Activated CD4-positive, alpha-beta memory T cell treated with anti-CD3 and anti-CD28 coated beads, Interleukin-2, amount 10 ng/mL, durations not matched to agents 7 days and 5 days (primary cell): ENCODE results near the gene NECTIN1. TPM values are rescaled to one million over a fixed set of nuclear protein-coding genes. Genes with fewer than 3 reads are reported as not detected.

Experiments used
- CTCF ChIA-PET: fragments of 350-600 bp; sonication (Branson Sonifier 250); formaldehyde crosslinking; loops from one replicate; lab custom pipeline; 2021; ENCODE audit warnings: antibody characterized with exemption, inconsistent platforms; lab: Charles Lee
- POLR2A ChIA-PET: fragments of 350-600 bp; sonication (Branson Sonifier 250); formaldehyde crosslinking; loops from one replicate; lab custom pipeline; 2021; ENCODE audit warnings: antibody characterized with exemption; lab: Charles Lee
- DNase-seq: peaks from one replicate; pipeline ENCODE4 v3.0.0-alpha.2; 2020
- H3K27ac Mint-ChIP-seq: one replicate; pipeline ENCODE4 v1.8.0; 2021; ENCODE audit warnings: mild to moderate bottlenecking, mixed read lengths
- H3K27me3 Mint-ChIP-seq: one replicate; pipeline ENCODE4 v1.8.0; 2021; ENCODE audit warnings: mixed read lengths
- H3K36me3 Mint-ChIP-seq: one replicate; pipeline ENCODE4 v1.8.0; 2021; ENCODE audit warnings: low read depth, mixed read lengths
- H3K4me1 Mint-ChIP-seq: one replicate; pipeline ENCODE4 v1.8.0; 2021; ENCODE audit warnings: mixed read lengths
- H3K4me3 Mint-ChIP-seq: one replicate; pipeline ENCODE4 v1.8.0; 2021; ENCODE audit warnings: mild to moderate bottlenecking, mixed read lengths
- H3K9me3 Mint-ChIP-seq: one replicate; pipeline ENCODE4 v1.8.0; 2021; ENCODE audit warnings: mixed read lengths
- total RNA-seq, 2 experiments: library from RNA; stranded (reverse); gene quantifications; one replicate each; pipeline ENCODE4 v1.2.3, GENCODE V29; 2021

Gene NECTIN1
- total RNA-seq, 2 experiments from 2014 or later = 1.7 to 1.9 TPM

DNA sequence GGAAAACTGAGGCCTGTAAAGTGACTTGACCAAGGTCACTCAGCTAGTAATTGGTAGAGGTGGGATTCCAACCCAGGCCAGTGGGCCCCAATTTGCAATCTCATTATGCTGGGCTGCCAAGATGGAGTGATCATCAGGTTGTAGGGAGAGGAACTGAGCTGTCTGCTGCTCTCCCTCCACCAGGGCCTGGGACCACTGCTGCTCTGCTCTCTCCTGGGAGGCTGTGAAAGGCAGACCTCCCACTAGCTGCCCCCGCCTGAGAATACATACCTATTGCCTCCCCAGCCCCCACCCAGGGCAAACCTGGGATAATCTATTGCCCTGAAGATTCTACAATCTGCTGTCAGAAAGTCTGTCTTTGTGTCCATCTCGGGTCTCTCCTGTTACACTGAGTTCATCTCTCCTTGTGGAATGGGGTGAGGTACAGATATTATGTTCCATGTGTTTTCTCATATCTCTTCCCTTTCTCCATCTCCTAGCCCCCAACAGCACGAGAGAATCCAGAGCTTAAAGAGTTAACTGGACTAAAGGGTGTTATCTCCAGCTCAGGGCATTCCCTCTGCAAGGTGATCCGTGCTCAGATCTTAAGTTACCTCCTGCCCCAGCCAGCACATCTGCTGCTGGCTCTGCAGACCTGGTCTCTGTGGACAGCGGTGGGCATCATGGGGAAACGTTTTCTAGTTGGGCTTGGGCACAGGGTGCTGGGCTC lies 5.6 kb downstream of the NECTIN1 start:
- CTCF ChIA-PET = no interaction called here

DNA sequence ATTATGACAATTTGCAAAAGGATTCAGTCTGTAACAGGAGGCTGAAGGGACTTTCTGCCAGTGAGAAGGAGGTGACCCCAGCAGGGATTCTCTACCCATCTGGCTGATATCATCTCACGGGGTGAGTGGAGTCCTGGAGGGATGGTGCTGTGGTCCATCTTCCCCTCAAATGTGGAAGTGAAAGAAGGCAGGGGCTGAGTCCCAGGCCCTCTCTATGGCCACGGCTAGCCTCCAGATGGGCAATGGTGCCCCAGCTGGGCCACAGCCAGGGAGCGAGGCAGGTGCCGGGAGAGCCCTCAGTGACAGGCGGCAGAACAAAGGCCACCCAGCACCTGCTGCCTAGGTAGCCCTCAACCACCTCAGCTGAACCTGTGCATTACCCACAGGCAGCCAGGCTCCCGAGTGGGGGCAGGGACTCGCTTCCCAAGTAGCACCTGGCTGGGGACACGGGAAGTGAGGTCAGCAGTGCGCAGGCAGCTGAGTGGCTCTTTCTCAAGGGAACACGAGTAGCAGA lies 6.7 kb downstream of the NECTIN1 start:
- Mint-ChIP-seq H3K27ac (no peak overlapping the region), H3K4me1 (no peaks in the 10 kb centered on the region), H3K9me3 (no peaks in the 10 kb centered on the region), H3K36me3 (no peaks in the 10 kb centered on the region), H3K27me3 (peaks cover 36% of the 10 kb centered on the region), H3K4me3 (no peak overlapping the region)
- CTCF ChIA-PET = no interaction called here
- no peak for DNase-seq
- POLR2A ChIA-PET = no interaction called here

More for the DNA sequence above, 5.6 kb downstream of the NECTIN1 start:
- Mint-ChIP-seq H3K4me3 (no peak overlapping the region), H3K27me3 (peaks cover 42% of the 10 kb centered on the region), H3K4me1 (peaks cover 5% of the 10 kb centered on the region), H3K27ac (no peak overlapping the region), H3K36me3 (no peaks in the 10 kb centered on the region), H3K9me3 (no peaks in the 10 kb centered on the region)
- DNase-seq = no peak
- POLR2A ChIA-PET = no interaction called here

DNA sequence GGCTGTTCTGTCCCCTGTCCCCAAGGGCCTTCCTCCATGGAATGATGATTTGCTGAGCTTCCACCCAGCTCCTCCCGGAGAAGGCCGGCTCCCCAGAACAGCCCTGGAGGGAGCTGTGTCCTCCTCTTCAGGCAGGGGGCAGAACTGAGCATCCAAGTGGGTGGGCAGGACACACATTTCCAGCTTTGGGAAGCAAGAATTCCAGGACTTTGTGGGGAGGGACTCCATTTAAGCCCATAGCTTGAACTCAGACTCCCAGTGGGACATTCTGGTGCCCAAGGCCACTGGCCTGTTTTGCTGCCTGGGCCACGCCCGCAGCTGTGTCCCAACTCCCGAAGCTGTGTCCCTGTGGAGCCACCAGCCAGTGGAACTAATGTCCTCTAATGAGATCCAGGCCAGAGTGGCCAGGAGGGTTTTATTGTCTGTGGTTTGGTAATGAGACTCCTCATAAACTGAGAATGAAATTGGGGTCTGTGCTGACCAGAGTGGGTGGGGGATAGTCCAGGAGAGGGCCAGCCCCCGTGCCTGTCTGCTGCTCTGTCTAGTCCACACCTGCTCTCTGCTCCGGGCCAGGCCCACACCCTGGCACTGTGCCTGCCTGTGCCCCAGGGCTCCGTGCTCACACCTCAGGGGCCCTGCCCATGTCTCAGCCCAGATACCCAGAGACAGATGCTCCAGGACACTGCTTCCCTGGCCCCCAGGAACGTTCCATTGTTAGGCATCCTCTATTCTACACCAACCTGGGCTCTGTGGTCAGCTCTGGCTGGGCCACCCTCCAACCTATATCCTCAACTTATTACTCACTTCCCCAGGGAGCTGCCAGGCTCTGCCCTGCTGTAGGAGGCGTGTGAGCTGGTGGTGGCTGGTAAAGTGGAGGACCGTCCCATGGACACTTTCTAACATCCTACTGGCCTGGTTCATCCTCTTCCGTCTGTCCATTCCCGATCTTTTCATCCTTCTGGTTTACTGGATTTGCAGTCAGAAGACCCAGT lies 7.6 kb downstream of the NECTIN1 start:
- no peak overlapping the region for H3K4me3 Mint-ChIP-seq
- CTCF ChIA-PET = interaction anchor here (1.2 kb wide), 1 partner anchor 20 kb away, joined by 3 read pairs; no protein-coding TSS in a partner anchor
- no peaks in the 10 kb centered on the region for H3K36me3 Mint-ChIP-seq
- no peak for DNase-seq
- POLR2A ChIA-PET = no interaction called here
- H3K9me3 Mint-ChIP-seq = no peaks in the 10 kb centered on the region
- no peaks in the 10 kb centered on the region for H3K4me1 Mint-ChIP-seq
- peaks cover 29% of the 10 kb centered on the region for H3K27me3 Mint-ChIP-seq
- no peak overlapping the region for H3K27ac Mint-ChIP-seq

DNA sequence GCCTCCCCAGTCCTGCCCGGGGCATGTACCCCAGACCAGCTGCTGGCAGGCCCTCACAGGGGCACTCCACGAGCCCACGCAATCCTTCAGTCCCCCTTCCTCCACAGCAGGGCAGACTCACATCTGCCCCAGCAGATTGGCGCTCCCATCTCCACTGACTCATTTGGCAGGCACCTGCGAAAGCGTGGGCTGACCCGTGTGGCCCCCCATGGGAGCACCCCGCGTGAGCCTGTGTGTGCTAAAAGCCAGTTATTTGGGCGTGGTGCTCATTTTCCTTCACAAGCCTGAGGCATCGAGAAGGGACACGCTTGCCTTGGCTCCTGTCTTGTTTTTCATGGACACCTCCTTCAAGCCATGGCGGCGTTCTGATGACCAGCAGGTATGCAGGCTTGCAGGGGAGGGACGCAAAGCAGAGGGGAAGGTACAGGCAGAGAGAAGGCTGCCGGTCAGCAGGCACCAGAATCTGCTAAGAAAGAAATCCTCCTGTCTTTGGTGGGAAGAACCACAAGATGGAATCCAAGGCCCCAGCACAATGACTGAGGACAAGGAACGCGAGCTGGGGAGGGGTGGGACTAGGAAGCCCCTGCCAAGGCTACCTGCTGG lies 8.6 kb downstream of the NECTIN1 start:
- no peaks in the 10 kb centered on the region for H3K4me1 Mint-ChIP-seq
- no peak overlapping the region for H3K27ac Mint-ChIP-seq
- peaks cover 18% of the 10 kb centered on the region for H3K27me3 Mint-ChIP-seq
- H3K36me3 Mint-ChIP-seq = no peaks in the 10 kb centered on the region
- POLR2A ChIA-PET = no interaction called here
- DNase-seq = no peak
- CTCF ChIA-PET = interaction anchor here (1.2 kb wide), 1 partner anchor 19 kb away, joined by 3 read pairs; no protein-coding TSS in a partner anchor
- no peaks in the 10 kb centered on the region for H3K9me3 Mint-ChIP-seq
- H3K4me3 Mint-ChIP-seq = no peak overlapping the region

DNA sequence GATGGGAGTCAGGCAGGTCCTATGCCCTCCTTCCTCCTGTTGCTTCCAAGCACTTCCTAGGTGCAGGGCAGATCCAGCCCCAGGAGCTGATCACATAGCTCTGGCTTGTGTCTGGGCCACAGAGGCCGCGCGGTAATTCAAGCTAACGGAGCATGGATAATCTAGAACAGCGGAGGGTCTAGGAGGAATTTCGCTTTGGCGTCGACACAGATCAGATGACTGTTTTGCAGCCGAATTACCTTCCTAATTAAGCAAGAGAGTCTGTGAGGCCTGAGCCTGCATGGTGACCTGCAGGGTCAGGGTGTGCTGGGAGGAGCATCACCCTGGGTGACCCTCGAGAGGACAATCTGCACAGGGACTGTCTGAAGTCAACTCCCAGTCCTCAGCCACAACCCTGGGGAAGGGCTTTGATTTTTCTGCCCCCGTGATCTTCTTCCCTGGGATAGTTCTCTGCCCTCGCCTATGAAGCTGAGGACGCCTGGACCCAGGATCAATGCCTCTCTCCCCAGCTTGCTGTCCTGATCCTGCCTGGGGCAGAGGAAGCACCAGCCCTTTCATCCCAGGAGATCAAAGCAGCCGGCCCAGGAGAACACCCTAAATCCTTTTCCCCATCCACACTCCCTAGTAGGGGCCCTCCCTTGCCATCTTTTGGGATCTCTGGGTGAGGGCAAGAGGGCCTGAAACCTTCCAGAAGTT lies 11.0 kb downstream of the NECTIN1 start:
- no peak for DNase-seq
- H3K36me3 Mint-ChIP-seq = no peaks in the 10 kb centered on the region
- CTCF ChIA-PET = interaction anchor here (2.5 kb wide), 1 partner anchor 11 kb away, joined by 12 read pairs; the partner anchor contains the start of gene NECTIN1

DNA sequence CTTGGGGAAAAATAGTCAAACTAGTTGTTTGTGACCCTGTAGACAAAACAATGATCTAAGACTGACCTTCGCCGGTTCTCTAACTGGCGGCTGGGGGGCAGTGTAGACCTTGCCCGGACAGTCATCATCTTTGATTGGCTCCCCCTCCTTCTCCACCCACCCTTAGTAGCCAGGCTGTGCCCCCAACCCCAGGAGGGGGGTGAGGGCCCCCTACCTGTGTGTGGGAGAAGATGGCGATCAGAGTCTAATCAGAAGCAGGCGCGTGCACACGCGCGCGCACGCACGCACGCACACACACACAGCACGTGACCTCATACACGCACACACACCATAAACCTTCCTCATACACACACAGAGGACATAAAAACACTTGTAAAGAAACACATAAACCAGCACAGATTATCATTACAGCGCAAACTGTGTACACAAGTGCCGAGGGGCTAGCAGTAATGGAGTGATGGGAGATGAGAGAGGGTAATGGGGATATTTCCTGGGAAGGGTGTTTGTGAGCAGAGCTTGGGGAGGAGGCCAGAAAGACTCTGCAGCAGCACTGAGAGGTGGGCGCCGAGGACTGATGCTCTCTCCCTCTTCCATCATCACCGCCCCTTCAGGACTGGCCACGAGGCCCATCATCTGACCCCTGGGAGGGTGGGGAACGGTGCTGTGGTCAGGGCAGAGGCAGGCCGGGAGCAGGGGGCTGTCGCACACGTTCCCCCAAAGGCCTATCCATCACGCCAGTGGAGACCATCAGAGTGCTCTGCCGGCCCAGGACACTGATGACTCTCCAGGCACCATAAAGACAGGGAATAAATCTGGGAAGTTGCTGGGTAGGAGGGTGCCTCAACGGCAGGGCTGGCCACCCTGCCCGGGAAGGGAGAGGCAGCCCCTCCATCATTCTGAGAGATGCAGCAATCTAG lies 12.2 kb downstream of the NECTIN1 start:
- H3K9me3 Mint-ChIP-seq = no peaks in the 10 kb centered on the region
- H3K27me3 Mint-ChIP-seq = peaks cover 6% of the 10 kb centered on the region
- no peaks in the 10 kb centered on the region for H3K4me1 Mint-ChIP-seq
- no peak overlapping the region for H3K4me3 Mint-ChIP-seq
- ChIA-PET POLR2A (no interaction called here), CTCF (interaction anchor here (2.5 kb wide), 1 partner anchor 12 kb away, joined by 12 read pairs; the partner anchor contains the start of gene NECTIN1)
- DNase-seq = no peak
- no peaks in the 10 kb centered on the region for H3K36me3 Mint-ChIP-seq
- no peak overlapping the region for H3K27ac Mint-ChIP-seq

More for the DNA sequence above, 11.0 kb downstream of the NECTIN1 start:
- POLR2A ChIA-PET = no interaction called here
- no peak overlapping the region for H3K4me3 Mint-ChIP-seq
- no peaks in the 10 kb centered on the region for H3K4me1 Mint-ChIP-seq
- no peak overlapping the region for H3K27ac Mint-ChIP-seq
- no peaks in the 10 kb centered on the region for H3K9me3 Mint-ChIP-seq
- peaks cover 6% of the 10 kb centered on the region for H3K27me3 Mint-ChIP-seq

DNA sequence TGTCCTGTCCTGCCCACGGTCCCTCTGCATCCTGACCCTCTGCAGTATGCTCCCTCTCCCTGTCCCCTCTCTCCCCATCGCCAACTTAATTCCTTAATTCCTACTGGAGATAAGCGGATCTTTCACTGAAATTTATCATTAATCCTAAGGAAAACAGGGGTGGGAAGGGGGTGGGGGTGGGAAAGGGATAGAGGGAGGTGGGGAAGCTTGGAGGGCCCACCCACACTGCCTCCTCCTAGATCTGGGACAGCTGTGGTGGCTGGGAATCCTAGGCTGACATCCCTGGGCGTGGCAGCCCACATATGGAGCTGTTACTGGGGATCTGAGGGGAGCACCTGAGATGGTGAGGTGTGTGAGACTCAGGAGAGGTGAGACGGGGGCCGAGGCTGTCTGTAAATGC lies 14.4 kb downstream of the NECTIN1 start:
- H3K4me3 Mint-ChIP-seq = no peak overlapping the region
- no peak overlapping the region for H3K27ac Mint-ChIP-seq
- peaks cover 23% of the 10 kb centered on the region for H3K27me3 Mint-ChIP-seq
- CTCF ChIA-PET = interaction anchor here (2.0 kb wide), 1 partner anchor 15 kb away, joined by 8 read pairs; the partner anchor contains the start of gene NECTIN1
- POLR2A ChIA-PET = no interaction called here
- no peak for DNase-seq
- H3K4me1 Mint-ChIP-seq = peaks cover 10% of the 10 kb centered on the region
- no peaks in the 10 kb centered on the region for H3K36me3 Mint-ChIP-seq
- no peaks in the 10 kb centered on the region for H3K9me3 Mint-ChIP-seq

DNA sequence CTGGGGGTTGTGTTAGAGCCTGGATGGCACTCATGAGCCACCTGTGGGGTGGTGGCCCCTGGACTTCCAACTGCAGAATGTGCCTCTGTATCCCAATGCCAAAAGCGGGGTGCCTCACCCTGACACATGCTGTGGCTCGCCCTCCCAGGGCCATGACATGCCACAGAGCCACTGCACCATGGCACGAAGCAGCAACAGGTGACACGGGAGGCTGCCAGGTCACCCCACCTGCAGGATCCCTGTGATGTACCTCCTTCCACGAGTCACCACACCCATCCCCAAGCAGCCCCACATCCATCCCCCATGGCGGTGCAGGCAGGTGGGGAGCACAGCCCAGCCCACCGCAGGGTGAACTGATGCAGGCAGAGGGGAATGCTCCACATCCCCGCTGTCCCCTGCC lies 14.8 kb downstream of the NECTIN1 start:
- ChIA-PET CTCF (interaction anchor here (2.0 kb wide), 1 partner anchor 15 kb away, joined by 8 read pairs; the partner anchor contains the start of gene NECTIN1), POLR2A (no interaction called here)
- Mint-ChIP-seq H3K9me3 (no peaks in the 10 kb centered on the region), H3K4me3 (no peak overlapping the region), H3K4me1 (peaks cover 10% of the 10 kb centered on the region), H3K27me3 (peaks cover 27% of the 10 kb centered on the region), H3K27ac (no peak overlapping the region), H3K36me3 (no peaks in the 10 kb centered on the region)
- no peak for DNase-seq

DNA sequence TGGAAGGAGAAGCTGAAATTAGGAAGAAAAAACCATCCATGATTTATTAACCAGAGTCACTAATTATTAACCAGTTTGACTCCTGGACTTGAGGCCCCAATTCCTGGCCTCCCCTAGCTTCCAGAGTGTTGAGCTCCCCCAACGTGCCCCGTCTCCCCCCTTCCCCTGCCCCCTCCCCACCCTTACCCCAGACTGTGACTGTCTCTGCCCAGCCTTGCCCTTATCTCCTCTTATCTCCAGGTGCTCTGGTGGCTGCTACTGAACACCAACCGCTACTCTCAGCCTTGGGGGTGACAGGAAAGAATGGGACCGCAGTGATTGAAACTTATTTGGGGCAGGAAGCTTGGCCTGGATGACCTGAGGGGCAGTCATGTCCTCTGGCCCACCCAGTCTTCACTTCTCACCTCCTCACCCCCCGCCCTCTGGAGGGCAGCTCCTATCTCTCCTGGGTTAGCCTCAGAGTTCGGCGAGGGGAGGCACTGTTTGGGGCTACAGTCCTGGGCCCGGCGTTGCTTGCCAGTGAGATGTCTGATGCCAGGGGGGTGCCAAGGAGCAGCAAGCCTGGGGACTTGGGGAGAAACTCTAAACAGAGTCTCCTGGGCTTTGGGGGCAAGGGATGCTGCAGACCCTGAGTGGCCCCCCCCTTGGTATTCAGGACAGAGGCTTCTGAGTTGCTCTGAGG lies 15.5 kb downstream of the NECTIN1 start:
- Mint-ChIP-seq H3K36me3 (no peaks in the 10 kb centered on the region), H3K4me3 (no peak overlapping the region), H3K27me3 (peaks cover 32% of the 10 kb centered on the region), H3K9me3 (no peaks in the 10 kb centered on the region), H3K4me1 (peaks cover 10% of the 10 kb centered on the region), H3K27ac (no peak overlapping the region)
- ChIA-PET POLR2A (no interaction called here), CTCF (no interaction called here)
- no peak for DNase-seq

DNA sequence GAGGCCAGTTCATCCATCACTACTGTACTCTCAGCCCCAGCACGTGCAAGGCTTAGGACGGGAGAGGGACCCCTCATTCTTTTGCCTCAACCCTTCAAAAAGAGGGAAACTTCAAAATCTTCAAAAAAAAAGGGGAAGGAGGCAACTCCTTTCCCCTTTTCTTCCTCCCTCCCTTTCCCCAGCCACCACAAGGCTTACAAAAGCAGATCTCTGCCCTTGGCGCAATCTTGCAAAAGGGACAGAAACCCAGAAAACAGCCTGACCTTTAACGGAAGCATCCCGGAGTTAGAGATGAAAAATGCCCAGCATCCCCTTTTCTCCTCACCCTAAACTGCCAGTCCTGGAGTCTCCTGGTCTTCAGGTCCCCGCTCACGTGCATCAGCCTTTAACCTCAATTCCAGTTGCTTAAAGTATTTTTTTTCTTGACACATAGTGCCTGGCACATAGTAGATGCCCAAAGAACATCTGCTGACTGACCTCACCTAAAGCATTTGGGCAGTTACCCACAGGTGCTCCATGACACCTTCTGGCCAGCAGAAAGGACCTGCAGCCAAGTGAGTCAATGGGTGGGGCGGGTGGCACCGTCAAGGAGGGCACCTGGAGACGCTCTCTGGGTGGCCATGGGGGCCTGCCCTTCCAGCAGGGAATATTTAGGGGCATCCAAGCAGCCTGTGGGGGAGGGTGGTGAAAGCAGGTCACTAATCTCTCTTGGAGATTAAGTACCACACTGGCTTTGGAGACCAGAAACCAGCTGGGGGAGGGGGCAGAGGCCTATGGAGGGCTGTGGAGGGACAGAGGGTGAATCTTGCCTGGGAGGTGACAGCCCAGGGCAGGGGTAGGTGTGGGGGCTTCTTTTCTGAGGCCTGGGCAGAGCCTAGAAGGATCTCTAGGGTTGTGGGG lies 16.3 kb downstream of the NECTIN1 start:
- H3K27me3 Mint-ChIP-seq = peaks cover 40% of the 10 kb centered on the region
- no peaks in the 10 kb centered on the region for H3K36me3 Mint-ChIP-seq
- H3K4me3 Mint-ChIP-seq = no peak overlapping the region
- ChIA-PET CTCF (no interaction called here), POLR2A (no interaction called here)
- DNase-seq = no peak
- H3K4me1 Mint-ChIP-seq = peaks cover 10% of the 10 kb centered on the region
- H3K9me3 Mint-ChIP-seq = no peaks in the 10 kb centered on the region
- no peak overlapping the region for H3K27ac Mint-ChIP-seq
